ENCODE data around the gene EFNB1.

Gene EFNB1

DNA sequence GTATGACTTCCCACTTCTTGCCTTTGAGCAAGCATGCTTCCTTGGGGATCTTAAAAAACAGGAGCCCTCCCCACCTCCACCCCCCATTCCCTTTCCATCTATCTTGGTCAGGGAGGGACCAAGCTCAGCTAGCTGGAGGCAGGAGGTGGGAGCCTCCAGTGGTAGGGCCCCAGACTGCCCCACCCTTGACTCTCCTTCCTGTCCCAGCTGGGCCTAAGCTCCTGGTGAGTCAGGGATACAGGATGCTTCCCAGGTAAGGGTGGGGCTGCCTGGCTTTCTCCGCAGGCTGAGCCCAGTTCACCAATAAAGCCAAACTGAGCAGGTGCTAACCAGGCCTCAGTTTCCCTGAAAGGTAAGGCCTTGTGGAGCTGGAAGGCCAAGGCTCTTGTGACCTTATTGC lies 15.2 kb downstream of the EFNB1 start:
- DNase-seq (ENCODE audit: extremely low read depth, insufficient read length): no peak
- H3K27me3 ChIP-seq (replicated peaks; ENCODE audit: control insufficient read depth, insufficient read depth, low read length): 0 out of 2 replicates have a peak, but pooled peaks cover 1% of the 10 kb centered on the region
- TF ChIP-seq, protein P1, sequence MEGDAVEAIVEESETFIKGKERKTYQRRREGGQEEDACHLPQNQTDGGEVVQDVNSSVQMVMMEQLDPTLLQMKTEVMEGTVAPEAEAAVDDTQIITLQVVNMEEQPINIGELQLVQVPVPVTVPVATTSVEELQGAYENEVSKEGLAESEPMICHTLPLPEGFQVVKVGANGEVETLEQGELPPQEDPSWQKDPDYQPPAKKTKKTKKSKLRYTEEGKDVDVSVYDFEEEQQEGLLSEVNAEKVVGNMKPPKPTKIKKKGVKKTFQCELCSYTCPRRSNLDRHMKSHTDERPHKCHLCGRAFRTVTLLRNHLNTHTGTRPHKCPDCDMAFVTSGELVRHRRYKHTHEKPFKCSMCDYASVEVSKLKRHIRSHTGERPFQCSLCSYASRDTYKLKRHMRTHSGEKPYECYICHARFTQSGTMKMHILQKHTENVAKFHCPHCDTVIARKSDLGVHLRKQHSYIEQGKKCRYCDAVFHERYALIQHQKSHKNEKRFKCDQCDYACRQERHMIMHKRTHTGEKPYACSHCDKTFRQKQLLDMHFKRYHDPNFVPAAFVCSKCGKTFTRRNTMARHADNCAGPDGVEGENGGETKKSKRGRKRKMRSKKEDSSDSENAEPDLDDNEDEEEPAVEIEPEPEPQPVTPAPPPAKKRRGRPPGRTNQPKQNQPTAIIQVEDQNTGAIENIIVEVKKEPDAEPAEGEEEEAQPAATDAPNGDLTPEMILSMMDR (IDR thresholded peaks at IDR 0.05; ENCODE audit: insufficient read depth, low read length, poor library complexity, severe bottlenecking): no peak
- H3K4me3 ChIP-seq (replicated peaks; ENCODE audit: low read depth, low read length): no peak overlapping the region
- H3K36me3 ChIP-seq (ENCODE audit: control insufficient read depth, insufficient read depth, low read length): no peaks in the 10 kb centered on the region

DNA sequence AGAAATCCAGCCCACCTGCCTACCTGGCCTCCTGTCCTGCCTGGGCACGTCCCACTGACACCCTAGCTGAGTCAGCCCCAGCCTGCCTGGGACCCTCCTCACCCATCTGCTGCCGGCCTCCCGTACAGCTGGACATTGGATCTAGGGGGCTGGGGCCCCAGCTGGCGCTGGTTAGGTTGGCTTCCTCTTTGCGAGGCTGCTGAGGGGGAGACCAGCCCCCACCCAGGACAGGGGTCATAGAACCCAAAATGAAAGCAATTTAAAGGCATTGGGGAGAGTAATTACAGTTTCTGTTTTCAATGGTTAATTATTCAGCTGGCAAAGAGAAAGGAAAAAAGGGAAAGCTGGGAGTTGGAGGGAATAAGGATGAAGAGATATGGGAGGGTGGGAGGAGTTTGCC lies 15.8 kb downstream of the EFNB1 start:
- Histone ChIP-seq H3K4me3 (replicated peaks; ENCODE audit: low read depth, low read length) (no peak overlapping the region), H3K27me3 (replicated peaks; ENCODE audit: control insufficient read depth, insufficient read depth, low read length) (peaks cover 1% of the 10 kb centered on the region; the same call in 1 of the 2 replicates), H3K36me3 (ENCODE audit: control insufficient read depth, insufficient read depth, low read length) (no peaks in the 10 kb centered on the region)
- DNase-seq (ENCODE audit: extremely low read depth, insufficient read length): no peak
- TF ChIP-seq, protein P1 (IDR thresholded peaks at IDR 0.05; ENCODE audit: insufficient read depth, low read length, poor library complexity, severe bottlenecking): no peak

DNA sequence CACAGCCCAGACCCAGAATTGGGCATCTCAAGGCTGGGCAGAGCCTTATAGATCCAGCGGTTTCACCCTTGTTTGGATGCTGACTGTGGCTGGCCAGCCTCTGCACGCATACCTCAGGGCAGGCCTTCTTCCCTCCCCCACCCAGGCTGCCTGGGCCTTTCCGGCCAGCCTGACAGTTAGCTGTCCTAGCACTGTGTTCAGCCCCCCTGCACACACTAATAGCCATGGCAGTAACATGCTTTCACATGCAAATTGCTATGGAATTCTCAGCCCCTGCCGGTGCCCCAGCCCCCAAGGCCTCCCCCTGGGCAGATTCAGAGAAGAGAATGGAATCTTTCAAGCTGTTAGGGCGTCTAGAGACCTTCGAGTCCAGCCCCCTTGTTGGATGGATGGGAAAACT lies 17.7 kb downstream of the EFNB1 start:
- TF ChIP-seq, protein P1 (IDR thresholded peaks at IDR 0.05; ENCODE audit: insufficient read depth, low read length, poor library complexity, severe bottlenecking): no peak
- H3K36me3 ChIP-seq (ENCODE audit: control insufficient read depth, insufficient read depth, low read length): no peaks in the 10 kb centered on the region
- H3K4me3 ChIP-seq (replicated peaks; ENCODE audit: low read depth, low read length): no peak overlapping the region
- H3K27me3 ChIP-seq (replicated peaks; ENCODE audit: control insufficient read depth, insufficient read depth, low read length): peaks cover 1% of the 10 kb centered on the region; the same call in 1 of the 2 replicates
- no peak for DNase-seq (ENCODE audit: extremely low read depth, insufficient read length)

DNA sequence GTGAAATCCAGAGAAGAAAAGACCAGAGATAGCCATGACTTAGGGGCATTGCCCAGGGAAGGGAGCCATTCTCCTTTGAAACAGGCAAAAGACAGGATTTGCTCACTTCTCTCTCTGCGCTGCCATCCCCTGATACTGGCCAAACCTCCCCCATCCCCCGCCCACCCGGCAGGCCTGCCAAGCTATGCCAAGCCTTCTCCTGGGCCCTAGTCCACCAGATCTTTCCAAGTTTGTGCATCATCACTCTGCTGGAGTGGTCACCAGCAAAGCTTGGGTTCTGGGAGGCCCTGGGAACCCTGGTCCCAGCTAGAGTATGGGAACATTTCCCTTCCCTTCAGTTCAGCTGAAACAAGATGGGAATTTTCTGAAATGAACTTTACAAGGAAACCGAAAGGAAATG lies 18.4 kb downstream of the EFNB1 start:
- Histone ChIP-seq H3K36me3 (ENCODE audit: control insufficient read depth, insufficient read depth, low read length) (no peaks in the 10 kb centered on the region), H3K4me3 (replicated peaks; ENCODE audit: low read depth, low read length) (no peak overlapping the region), H3K27me3 (replicated peaks; ENCODE audit: control insufficient read depth, insufficient read depth, low read length) (peaks cover 1% of the 10 kb centered on the region)
- DNase-seq (ENCODE audit: extremely low read depth, insufficient read length): no peak
- TF ChIP-seq, protein P1 (IDR thresholded peaks at IDR 0.05; ENCODE audit: insufficient read depth, low read length, poor library complexity, severe bottlenecking): no peak

DNA sequence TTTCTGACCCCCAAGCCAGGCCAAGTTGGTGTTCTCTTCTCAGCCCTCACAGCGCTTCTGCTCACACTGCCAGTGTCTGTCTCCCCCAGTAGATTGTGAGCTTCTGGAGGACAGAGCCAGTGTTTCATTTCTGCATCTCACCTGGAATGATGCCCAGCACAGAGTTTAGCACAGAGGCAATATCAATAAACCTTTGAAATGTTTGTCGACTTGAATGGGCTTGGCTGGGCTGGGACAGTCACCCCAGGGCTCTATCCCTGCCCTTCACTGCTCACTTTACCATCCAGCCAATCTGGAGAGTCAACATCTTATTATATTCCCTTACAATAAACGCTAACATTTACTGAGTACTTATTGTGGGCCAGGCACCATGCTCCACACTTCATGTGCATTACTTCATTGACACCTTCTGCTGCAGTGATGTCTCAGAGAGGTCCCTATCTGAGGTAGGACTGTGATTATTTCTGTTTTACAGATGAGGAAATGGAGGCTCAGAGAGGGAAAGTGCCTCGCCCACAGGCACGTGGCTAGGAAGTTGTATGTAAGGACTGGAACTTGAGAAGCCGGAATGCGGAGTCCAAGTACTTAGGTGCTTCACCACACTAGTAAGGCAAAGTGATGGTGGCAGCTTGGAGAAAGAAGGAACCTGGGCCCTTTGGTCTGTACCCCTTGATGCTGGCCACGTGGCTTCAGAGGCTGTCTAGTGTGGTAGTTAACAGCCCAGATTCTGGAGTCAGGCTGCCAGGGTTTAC lies 19.5 kb downstream of the EFNB1 start:
- DNase-seq (ENCODE audit: extremely low read depth, insufficient read length): no peak
- peaks cover 1% of the 10 kb centered on the region for H3K27me3 ChIP-seq (replicated peaks; ENCODE audit: control insufficient read depth, insufficient read depth, low read length)
- H3K36me3 ChIP-seq (ENCODE audit: control insufficient read depth, insufficient read depth, low read length): no peaks in the 10 kb centered on the region
- TF ChIP-seq, protein P1 (IDR thresholded peaks at IDR 0.05; ENCODE audit: insufficient read depth, low read length, poor library complexity, severe bottlenecking): no peak
- H3K4me3 ChIP-seq (replicated peaks; ENCODE audit: low read depth, low read length): no peak overlapping the region

Measured in GM06990 (cell line).